Skin epidermis (tissue), 12 donors: ENCODE results near the gene PCSK6.
A peak's percentile ranks its signal among the peaks of the same experiment; 100 is the strongest.

Experiments
- H3K27ac ChIP-seq, 21 experiments: fragments of 200-600 bp; sonication (generic) in 11 of 21; one replicate each; pipeline ENCODE4 v1.5.0; 2020; ENCODE audit warnings: mild to moderate bottlenecking in 3 of 21, inconsistent platforms in 2 of 21, moderate library complexity in 2 of 21
- H3K4me3 ChIP-seq, 7 experiments: fragments of 200-600 bp; sonication (generic) in 2 of 7; one replicate each; pipeline ENCODE4 v1.5.0; 2020; ENCODE audit warnings: inconsistent platforms in 2 of 7, mild to moderate bottlenecking in 2 of 7, moderate library complexity in 1 of 7

The PCSK6 gene

DNA sequence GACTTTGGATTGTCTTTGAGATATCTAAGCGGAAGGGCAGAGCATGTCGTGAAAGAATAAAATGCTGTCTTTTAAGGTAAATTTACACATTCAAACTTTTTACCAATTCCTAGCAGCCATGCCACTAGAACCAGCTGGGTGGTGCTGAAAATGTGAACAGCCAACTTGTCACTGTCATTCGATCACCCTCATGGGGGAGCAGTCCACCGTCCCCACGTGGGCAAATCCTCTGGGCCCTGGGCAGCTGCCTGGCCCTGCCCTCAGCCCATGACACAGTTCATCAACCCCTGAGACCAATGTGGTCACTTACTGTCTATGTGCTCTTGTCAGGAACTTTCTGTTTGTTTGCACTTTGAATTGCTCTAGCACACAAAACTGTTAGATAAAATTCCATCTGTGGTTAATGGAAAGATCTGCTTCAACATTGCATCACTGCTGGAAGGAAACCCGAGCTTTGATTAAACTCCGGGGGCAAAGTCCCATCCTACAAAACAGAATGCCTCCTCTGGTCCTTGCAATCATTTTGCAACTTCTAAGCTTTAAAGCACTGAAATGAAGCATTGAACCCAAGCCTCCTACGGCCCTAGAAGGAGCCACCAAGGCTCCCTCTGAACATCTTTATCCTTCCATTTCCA lies 50.1 kb downstream of the PCSK6 start:
- Histone ChIP-seq H3K4me3 (no peak overlapping the region), H3K27ac (peak overlapping the region in 4 of 21 experiments; percentile 10 to 64 (median 56))

DNA sequence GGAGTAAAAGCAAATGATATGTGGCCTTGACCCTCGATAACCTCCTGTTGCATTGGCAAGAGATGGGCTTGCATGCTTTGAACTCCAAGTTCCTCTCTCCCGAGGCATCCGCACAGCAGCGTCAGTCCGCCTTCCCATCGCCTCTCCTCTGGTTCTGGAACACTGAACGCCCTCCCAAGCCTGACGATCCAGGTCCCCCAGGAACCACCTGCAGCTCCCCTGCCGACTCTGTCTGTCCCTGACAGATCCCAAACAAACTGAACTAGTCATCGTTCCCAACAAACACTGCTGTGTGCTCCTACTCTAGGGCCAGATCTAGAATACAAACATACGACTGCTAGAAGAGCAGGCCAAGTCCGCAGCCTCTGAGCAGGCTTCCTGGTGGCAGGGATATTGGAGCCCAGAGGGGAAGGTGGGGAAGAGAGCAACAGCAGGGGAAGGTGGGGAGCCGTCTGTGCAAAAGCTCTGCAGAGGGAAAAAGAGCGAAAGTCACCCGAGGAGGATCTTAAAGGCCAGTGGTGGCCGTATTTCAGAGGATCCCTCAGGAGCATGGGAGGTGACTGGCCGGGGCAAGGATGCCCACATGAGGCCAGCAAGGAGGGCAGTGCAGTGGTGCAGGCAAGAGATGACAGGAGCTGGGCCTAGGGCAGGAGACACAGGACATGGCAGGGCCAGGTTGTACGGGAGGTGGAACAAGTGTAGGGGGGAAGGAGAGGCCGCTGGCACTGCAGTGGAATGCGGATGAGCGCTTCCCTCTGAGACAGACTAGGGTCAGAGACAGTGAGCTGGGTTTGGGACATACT lies 50.8 kb downstream of the PCSK6 start:
- peak overlapping the region in 3 of 21 experiments; percentile 51 to 64 (median 61) for H3K27ac ChIP-seq
- H3K4me3 ChIP-seq = no peak overlapping the region

DNA sequence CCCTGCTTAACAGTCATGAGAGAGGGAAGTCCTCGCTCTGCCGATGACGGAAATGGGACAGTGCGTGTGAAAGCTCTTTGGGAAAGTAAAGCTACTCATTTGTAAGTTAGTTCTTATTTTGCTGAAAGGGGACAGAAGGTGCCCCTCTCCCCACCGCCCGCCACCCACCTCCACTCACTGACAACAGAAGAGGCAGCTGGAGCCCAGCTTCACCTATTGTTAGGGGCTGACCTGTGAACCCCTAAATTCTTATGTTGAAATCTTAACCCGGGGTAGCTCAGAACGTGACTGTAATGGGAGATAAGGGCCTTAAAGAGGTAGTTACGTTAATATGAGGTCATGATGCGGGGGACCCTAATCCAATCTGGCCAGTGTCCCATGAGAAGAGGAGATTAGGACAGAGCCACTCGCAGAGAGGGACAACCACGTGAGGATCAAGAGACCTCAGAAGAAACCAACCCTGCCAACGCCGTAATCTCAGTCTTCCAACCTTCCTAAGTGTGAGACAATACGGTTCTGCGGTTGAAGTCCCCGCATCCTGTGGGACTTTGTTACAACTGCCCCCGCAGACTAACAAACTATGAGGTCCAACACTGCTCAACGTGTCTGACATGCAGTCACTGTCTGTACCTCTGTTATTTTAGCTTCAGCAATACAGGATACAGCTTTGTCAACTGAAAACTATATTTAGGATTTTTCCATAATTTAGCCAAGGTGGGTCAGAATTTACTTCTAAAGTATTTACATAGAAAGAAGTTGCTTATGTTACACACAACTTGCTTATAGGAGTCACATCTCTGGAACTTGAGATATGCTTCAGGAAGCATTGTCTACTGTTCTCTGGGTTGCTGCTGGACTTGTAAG lies 51.7 kb downstream of the PCSK6 start:
- H3K4me3 ChIP-seq = no peak overlapping the region
- H3K27ac ChIP-seq = no peak overlapping the region

DNA sequence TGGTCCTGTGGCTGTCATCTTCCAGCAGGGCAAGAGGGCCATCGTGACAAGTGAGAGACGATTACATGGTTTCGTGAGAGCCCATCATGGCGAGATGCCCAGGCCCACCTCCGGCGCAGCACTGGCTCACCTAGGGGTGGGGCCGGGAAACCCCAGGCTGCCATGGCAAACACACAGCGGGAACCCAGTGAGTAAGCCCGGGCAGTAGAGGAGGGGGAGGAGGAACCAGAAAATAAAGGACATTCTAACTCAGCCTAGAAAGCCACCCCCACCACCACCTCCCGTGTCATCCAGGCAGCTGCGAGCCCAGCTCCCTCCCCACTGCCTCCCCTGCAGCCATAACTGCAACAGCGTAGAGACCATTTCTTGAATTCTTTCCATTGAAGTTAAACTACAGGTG lies 52.3 kb downstream of the PCSK6 start:
- no peak overlapping the region for H3K27ac ChIP-seq
- H3K4me3 ChIP-seq = no peak overlapping the region

DNA sequence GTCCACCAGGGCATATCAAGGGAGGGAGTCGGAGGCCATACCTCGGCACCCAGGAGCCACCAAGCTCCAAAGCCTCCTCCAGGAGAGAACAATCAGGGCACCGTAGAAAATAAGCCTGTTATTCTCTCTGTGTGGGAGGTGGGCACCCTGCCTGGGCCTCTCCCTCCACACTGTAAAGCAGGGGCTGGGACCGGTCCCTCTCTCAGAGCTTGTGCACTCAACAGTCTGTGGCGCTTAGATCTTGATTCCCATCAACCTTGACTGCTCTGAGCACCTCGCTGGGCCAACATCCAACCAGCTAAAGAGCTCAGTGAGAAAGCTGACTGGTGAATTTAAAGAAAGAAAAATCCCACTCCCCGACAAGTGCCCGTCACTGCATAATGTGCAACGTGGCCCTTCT lies 53.0 kb downstream of the PCSK6 start:
- Histone ChIP-seq H3K4me3 (no peak overlapping the region), H3K27ac (no peak overlapping the region)

DNA sequence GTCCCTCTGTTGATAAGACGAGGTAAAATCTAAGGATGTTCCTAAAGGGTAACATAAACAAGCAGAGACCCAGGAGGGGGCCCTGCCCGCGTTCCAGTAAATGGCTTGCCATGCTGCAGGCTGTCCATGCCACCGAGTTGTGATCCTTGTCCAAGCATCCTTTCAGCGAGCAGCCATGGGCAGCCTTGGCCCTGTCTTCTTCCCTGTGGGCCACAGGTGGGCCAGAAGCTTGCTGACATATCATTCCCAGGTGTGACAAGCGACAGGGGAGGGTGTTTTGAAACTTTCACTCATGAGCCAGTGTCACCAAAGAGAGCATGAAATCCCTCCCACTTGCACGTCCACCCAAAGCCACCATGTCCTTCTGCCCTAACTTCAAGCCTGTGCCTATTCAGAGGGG lies 53.7 kb downstream of the PCSK6 start:
- Histone ChIP-seq H3K27ac (no peak overlapping the region), H3K4me3 (no peak overlapping the region)

DNA sequence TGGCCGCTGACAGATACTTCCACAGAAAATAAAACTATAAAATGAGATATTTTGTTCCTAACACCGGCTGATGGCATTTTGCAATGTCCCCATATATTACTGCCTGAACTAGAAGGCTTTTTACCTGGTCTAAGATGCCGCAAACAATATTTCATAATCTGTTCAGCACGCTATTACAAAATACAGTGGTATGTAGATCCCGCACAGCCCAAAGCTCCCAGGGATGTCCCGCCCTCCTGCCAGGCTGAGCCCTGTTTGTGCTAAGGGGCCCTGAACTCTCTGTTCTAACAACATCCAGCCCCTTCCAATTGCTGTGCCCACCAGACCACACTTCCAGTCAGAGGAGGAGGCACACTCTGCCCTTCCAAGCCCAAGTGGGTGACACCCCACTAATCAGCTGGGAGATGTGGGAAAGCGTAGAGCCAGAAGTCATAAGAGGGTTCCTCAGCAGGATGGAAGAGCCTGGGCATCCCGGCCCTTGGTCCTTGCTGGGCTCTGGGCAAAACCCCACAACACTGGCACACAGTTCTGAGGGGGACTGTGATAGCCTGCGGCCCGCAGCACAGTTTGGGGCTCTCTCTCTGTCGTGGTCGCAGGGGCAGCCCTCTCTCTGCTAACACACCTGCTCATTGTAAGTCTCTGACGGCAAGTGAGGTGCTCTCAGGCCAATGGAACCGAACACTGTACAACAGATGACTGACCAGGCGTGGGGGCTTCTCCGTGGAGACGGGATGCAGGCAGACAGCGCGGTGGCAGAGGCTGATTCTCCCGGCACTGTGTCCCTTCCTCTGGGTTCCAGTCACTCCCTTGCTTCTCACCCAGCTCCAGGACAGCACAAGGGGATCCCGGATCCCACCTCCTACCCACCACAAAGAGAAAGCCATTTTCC lies 55.2 kb downstream of the PCSK6 start:
- Histone ChIP-seq H3K4me3 (no peak overlapping the region), H3K27ac (no peak overlapping the region)

DNA sequence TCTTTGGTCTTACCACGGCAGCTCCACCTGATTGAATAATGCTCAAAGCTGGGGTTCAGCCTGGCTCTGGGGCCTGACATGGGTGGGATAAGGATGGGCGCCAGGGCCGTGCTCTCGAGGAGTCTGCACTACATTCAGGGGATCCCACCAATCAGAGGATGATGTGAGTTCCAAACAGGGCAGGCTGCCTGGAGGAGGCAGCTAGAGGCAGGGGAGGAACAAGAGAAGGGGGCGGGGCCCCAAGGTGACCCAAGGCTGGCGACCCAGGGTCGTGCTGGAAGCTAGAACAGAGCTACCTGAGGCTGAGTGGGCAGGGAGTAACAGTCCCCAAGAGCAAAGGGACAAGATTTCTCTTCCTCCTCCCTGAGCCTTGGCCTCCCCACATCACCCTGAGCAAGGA lies 56.1 kb downstream of the PCSK6 start:
- H3K27ac ChIP-seq = no peak overlapping the region
- no peak overlapping the region for H3K4me3 ChIP-seq

DNA sequence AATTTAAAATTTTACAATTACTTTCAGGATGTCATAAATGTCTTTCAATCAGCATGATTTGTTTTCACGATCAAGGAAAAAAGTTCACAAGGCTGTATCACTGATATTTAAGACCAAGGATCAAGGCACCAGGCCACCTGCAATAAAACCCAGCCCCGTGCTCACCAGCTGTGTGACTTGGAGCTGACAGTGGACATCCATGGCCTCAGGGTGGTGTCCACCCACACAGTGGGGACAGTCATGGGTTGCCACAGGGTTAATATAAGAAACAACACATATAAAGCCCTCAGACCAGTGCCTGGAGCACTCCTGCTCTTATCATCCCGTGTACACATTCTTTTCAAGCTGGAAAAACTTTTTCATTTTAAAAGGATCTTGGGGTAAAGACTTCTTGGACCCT lies 56.5 kb downstream of the PCSK6 start:
- Histone ChIP-seq H3K27ac (no peak overlapping the region), H3K4me3 (no peak overlapping the region)

DNA sequence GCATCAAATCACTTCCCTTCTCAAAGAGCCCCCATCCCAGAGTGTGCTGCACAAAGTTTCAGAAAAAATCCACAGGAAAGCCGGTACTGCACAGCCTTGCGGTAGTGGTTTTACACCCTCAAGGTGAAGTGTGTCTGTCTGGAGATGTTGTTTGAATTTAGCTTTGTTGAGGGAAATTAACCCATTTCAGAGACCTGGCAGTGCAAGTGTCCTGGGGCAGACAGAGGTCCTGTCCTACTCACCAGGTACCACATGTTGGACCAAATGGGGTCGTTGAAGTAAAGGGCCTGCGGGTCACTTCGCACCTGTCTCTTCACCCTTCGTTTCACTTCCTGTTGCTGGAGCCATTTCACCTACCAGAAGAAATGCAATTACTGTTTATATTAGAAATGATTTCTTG lies 57.8 kb downstream of the PCSK6 start:
- H3K27ac ChIP-seq = no peak overlapping the region
- H3K4me3 ChIP-seq = no peak overlapping the region

DNA sequence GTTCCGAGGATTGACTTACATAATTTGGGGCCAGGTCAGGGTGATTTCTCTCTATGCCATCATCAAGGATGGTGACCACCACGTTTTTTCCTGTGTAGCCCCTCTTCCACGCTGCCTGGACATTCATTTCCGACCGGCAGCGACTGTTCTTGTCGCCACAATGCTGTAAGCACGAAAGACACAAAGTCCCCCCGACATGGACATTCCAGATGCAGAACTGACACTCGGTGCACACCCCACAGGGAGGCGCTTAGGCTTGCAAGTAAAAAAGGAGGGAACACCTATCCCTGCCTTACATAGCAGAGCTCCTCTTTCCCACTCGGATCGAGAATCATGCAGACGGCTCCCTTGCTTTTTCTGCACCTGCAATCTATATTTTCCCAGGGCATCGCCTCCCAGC lies 58.2 kb downstream of the PCSK6 start:
- H3K4me3 ChIP-seq = no peak overlapping the region
- no peak overlapping the region for H3K27ac ChIP-seq

DNA sequence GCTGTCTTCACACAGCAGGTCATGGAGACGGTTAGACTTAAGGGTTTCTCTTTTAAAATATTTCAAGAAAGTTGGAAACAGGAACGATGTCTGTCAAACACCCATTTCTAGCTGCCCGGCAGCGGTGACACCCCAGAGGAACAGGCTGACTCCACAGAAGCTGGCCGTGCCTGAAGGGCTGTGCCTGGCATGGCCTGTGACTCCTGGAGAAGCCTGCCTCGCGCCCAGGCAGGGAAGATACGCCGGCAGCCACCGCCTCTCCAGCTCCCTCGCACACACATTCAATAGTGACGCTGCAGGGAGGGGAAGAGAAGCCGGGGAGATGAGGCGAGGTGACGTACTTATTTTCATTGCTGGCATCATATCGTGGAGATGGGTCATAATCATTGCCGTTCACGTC lies 59.9 kb downstream of the PCSK6 start:
- Histone ChIP-seq H3K27ac (no peak overlapping the region), H3K4me3 (no peak overlapping the region)

DNA sequence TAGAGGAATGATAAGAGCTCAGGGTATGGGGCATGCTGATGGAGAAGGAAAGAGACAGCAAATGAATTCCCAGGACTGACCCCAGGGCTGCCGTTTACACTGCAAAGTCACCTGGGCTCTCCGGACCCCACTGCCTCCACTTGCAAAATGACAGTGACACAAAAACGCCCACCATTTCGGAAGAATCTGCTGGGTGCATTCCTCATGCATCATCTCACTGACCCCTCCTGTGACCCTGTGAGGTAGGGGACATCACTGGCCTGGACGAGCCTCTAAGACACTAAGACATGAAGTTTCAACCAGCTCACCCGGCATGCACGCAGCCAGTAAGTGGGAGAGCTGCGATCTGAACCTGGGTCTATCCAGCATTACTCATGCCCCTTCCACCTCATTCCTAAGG lies 60.3 kb downstream of the PCSK6 start:
- H3K4me3 ChIP-seq = no peak overlapping the region
- H3K27ac ChIP-seq = no peak overlapping the region

DNA sequence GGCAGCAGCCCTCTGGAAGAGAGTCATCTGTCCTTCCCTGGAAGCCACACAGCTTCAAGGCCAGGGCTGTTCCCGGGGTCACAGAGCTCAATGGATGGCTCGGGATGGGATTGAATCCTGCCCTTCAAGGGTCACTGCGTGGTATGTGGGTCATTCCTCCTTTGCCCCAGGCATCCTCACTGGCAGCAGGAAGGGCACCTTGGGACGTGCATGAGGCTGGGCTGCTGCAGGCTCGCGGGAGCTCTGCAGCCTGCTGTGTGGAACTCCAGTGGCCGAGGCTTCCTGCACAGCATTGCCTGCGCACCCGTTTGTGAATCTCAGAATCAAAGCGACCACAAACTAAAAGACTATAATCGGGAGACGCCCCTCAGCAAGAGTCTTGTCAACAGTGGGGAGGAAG lies 60.7 kb downstream of the PCSK6 start:
- Histone ChIP-seq H3K27ac (no peak overlapping the region), H3K4me3 (no peak overlapping the region)

DNA sequence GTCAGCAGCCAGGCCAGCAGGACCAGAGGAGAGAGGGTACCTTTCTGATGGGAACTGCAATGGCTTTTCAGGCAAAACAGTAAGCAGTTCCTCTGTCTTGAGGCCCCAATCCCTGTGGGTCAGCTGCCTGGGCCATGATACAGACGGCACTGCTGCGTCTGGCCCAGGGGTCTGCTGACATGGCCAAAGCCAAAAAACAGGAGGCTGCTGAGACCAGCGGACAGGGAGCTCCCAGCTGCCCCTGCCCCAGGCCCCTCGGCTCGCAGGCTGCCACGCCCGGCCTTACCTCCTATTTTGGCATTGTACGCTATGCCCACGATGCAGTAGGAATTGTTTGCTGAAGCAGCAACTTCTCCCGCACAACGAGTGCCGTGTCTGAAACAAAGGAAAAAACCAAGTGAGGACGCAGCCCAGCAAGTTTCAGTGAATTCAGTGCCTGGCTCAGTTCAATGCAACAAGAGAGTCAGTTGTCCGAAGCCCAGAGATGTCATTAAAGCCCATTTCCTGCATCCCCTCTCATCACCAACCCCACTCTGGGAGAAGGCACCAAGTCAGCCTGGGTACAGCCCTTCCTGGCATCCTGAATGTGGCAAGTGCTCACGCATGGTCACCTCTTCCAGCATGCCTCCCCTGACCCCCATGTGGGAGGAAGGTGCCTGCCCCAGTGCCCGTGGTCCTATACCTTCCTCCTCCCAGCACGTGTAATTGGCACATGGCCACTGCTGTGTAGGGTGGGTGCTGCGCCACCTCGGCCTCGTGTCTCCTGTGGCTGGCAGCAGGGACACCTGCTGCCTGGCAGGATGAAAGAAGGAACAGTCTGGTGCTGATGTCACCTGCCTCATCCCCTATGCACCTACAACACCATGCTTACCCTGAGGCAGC lies 61.7 kb downstream of the PCSK6 start:
- H3K27ac ChIP-seq = no peak overlapping the region
- H3K4me3 ChIP-seq = no peak overlapping the region

DNA sequence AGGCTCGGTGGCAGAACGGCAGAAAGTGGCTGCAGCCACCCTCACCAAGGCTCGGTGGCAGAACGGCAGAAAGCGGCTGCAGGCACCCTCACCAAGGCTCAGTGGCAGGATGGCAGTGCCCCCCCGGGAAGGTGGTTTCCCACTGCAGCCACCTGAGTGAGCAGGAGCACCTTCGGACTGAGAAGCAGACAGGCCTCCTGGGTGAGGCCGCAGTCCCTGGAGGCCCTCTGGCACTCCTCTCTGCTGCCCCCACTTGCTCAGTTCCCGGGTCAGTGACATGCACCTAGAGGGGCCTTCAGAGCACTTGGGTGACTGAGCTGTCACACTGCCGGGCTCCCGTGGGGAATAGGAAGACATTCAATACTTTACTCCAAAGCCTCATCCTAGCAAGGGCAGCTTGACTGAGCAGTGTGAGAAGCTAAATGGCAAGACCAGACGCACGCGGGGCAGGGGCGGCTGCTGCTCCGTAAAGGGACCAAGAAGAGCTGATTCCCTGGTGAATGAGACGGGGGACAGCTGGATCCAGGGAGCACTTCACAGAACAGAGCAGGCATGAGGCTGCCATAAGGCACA lies 62.7 kb downstream of the PCSK6 start:
- no peak overlapping the region for H3K27ac ChIP-seq

DNA sequence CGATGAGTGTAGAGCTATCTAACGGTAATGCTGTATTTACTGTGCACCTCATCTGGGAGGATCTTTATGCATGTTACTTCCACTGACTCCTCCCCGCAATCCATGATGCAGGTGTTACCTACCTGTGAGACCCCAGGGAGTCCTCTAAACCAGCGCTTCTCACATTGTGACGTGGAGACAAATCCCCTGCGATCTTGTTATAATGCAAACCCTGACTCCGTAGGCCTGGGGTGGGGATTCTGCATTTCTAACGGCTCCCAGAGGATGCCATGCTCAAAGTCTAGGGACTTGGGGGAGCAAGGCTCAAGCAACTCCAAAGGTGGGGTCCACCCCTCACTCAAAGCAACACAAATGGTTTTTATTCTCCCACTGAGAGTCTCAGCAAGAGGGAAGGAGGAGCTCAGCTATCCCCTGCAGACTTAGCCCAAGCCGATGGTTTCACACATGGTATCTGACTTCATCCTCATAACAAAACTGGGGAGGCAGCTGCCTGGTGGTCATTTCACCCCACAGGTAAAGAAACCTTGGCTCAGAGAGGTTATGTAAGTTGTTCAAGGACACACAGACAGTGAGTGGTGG lies 63.6 kb downstream of the PCSK6 start:
- no peak overlapping the region for H3K4me3 ChIP-seq
- no peak overlapping the region for H3K27ac ChIP-seq

More for the DNA sequence above, 62.7 kb downstream of the PCSK6 start:
- no peak overlapping the region for H3K4me3 ChIP-seq

DNA sequence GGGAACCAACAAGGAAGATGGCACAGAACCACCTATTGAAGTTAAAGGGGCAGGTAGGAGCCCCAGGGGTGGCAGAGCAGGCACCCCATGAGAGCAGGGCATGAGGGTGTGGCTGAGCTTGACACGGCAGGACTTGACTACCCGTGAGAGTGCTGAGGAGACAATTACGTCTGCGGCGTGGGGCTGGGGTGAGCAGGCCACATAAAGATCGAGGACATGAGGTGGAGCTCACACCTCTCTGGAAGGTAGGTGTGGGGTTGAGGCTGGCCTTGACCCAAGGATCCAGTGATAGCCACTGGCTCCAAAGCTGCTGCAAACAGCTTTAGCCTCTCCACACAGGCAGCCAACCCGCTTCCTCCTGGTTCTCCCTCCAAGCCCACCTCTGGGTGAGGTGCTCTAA lies 64.5 kb downstream of the PCSK6 start:
- Histone ChIP-seq H3K27ac (no peak overlapping the region), H3K4me3 (no peak overlapping the region)
